ENCODE measurements around the gene TRABD2A.

The TRABD2A gene

GRCh38 chr2:84847326-84848050, 33.4 kb downstream of the TRABD2A start:
- Mint-ChIP-seq H3K36me3 (peaks cover 68% of the 10 kb centered on the region), H3K9me3 (peaks cover 13% of the 10 kb centered on the region), H3K4me1 (peaks cover 95% of the 10 kb centered on the region), H3K27me3 (no peaks in the 10 kb centered on the region), H3K27ac (peak overlapping the region; percentile 97), H3K4me3 (peak overlapping the region; percentile 48)
- CTCF ChIA-PET: interaction anchor here (1.2 to 4.1 kb wide), 4 partner anchors 10 to 78 kb away, joined by 4 to 22 read pairs (median 4); no protein-coding TSS in a partner anchor
- DNase-seq: no peak

GRCh38 chr2:84846741-84847142, 34.1 kb downstream of the TRABD2A start:
- Mint-ChIP-seq H3K9me3 (peaks cover 6% of the 10 kb centered on the region), H3K27ac (peak overlapping the region; percentile 97), H3K36me3 (peaks cover 67% of the 10 kb centered on the region), H3K4me1 (peaks cover 95% of the 10 kb centered on the region), H3K27me3 (no peaks in the 10 kb centered on the region), H3K4me3 (peak overlapping the region; percentile 25)
- CTCF ChIA-PET: interaction anchor here (1.0 to 4.1 kb wide), 7 partner anchors 9 to 79 kb away, joined by 3 to 22 read pairs (median 4); no protein-coding TSS in a partner anchor
- no peak for DNase-seq

- Mint-ChIP-seq H3K9me3 (peaks cover 2% of the 10 kb centered on the region), H3K27ac (peak overlapping the region; percentile 97), H3K27me3 (no peaks in the 10 kb centered on the region), H3K4me1 (peaks cover 95% of the 10 kb centered on the region), H3K36me3 (peaks cover 67% of the 10 kb centered on the region), H3K4me3 (peak overlapping the region; percentile 25)
- DNase-seq: peak; percentile 64
- CTCF ChIA-PET: interaction anchor here (0.8 to 4.1 kb wide), 7 partner anchors 9 to 123 kb away, joined by 3 to 22 read pairs (median 4); no protein-coding TSS in a partner anchor
These were observed 34.7 kb downstream of the TRABD2A start for GRCh38 chr2:84846041-84846663.

DNA sequence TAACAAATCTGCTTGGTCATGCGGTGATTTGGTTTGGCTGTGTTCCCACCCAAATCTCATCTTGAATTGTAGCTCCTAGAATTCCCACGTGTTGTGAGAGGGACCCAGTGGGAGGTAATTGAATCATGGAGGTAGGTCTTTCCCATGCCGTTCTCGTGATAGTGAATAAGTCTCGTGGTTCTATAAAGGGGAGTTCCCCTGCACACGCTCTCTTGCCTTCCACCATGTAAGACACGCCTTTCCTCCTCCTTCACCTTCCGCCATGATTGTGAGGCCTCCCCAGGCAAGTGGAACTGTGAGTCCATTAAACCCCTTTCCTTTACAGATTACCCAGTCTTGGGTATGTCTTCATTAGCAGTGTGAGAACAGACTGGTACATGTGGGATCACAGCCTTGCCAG, 36.7 kb downstream of the TRABD2A start:
- peak overlapping the region; percentile 21 for H3K4me3 Mint-ChIP-seq
- peak overlapping the region; percentile 97 for H3K27ac Mint-ChIP-seq
- CTCF ChIA-PET: no interaction called here
- H3K27me3 Mint-ChIP-seq: no peaks in the 10 kb centered on the region
- H3K9me3 Mint-ChIP-seq: peaks cover 2% of the 10 kb centered on the region
- no peak for DNase-seq
- peaks cover 66% of the 10 kb centered on the region for H3K36me3 Mint-ChIP-seq
- H3K4me1 Mint-ChIP-seq: peaks cover 95% of the 10 kb centered on the region

GRCh38 chr2:84841577-84841976, 39.3 kb downstream of the TRABD2A start:
- peak overlapping the region; percentile 78 for H3K27ac Mint-ChIP-seq
- H3K9me3 Mint-ChIP-seq: peaks cover 6% of the 10 kb centered on the region
- H3K36me3 Mint-ChIP-seq: peaks cover 74% of the 10 kb centered on the region
- CTCF ChIA-PET: interaction anchor here (0.8 to 1.8 kb wide), 7 partner anchors 8 to 345 kb away, joined by 3 to 8 read pairs (median 5); no protein-coding TSS in a partner anchor
- DNase-seq: peak; percentile 34
- no peaks in the 10 kb centered on the region for H3K27me3 Mint-ChIP-seq
- no peak overlapping the region for H3K4me3 Mint-ChIP-seq
- peaks cover 83% of the 10 kb centered on the region for H3K4me1 Mint-ChIP-seq

DNA sequence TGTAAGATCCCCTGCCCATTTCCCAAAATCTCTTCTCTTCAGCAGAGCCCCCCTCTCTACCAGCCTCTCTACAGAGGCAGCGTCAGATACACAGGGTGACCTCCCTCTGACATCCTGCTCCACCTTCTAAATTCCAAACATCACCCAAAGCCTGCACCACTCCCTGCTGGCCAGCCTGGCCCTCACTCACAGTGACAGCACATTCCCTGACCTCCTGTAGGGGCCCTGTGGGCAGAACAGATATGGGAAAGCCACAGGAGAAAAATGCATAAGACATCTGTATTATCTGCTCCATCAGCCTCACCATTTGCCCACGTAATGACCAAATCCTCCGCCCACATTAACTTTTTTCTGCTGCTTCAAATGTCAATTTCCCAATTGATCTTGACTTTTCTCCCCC, 40.6 kb downstream of the TRABD2A start:
- Mint-ChIP-seq H3K27ac (peak overlapping the region; percentile 78), H3K27me3 (no peaks in the 10 kb centered on the region), H3K4me1 (peaks cover 80% of the 10 kb centered on the region), H3K9me3 (peaks cover 16% of the 10 kb centered on the region), H3K4me3 (peak overlapping the region; percentile 61), H3K36me3 (peaks cover 83% of the 10 kb centered on the region)
- peak; percentile 17 for DNase-seq
- CTCF ChIA-PET: interaction anchor here (1.4 to 1.8 kb wide), 3 partner anchors 17 to 99 kb away, joined by 5 to 6 read pairs (median 5); no protein-coding TSS in a partner anchor

- Mint-ChIP-seq H3K27me3 (no peaks in the 10 kb centered on the region), H3K4me1 (peaks cover 82% of the 10 kb centered on the region), H3K36me3 (peaks cover 86% of the 10 kb centered on the region), H3K9me3 (peaks cover 17% of the 10 kb centered on the region), H3K27ac (peak overlapping the region; percentile 78), H3K4me3 (peak overlapping the region; percentile 61)
- CTCF ChIA-PET: interaction anchor here (1.7 to 1.8 kb wide), 3 partner anchors 22 to 99 kb away, joined by 5 to 6 read pairs (median 6); no protein-coding TSS in a partner anchor
- DNase-seq: no peak
These were observed 41.0 kb downstream of the TRABD2A start for GRCh38 chr2:84839851-84840250.

DNA sequence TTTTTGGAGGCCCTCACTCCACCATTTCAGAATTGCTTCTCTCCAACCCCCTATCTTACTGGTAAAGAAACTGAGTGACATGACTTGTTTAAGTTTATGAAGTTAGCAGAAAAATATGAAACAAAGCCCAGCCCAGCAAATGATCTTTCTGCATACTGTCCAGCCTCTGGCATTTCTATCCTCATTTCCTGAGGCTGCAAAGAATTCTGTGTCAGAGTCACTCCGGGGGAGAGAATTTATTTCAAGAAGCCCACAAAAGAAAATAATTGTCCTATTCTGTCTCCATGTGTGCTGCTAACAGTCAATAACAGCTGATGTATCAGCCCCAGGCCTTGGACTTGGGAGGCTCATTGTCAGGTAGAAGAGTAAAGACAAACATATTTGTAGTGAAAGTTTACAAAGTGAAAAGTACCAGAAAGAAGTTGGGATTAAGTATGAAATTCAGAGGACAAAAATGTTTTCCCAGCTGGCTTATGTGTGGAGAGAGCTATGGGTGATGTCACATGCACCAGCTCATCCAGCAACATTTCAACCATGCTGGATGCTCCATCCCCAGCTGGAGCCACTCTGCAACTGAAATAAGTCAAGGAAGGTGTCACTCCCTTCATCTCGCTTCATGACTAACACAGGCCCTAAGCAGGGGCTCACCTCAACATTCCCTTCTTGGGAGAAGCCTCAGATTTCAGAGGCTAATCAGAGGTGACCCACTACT, 42.3 kb downstream of the TRABD2A start:
- DNase-seq: no peak

DNA sequence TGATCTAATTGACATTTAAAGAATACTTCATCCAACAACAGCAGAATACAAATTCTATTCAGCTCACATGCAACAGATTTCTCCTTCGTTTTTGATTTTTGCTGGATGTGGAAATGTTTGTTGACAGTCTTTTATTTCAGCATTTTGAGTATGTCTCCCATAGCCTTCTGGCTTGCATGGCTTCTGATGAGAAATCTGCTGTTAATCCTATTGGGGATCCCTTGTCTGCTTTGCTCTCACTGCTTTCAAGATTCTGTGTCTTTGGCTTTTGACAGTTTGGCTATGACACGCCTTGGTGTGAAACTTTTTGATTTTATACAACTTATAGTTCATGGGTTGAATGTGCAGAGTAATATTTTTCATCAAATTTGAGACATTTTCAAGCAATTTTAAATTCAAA, 44.7 kb downstream of the TRABD2A start:
- Mint-ChIP-seq H3K9me3 (peaks cover 15% of the 10 kb centered on the region), H3K27ac (no peak overlapping the region), H3K27me3 (no peaks in the 10 kb centered on the region), H3K36me3 (peaks cover 79% of the 10 kb centered on the region), H3K4me3 (no peak overlapping the region), H3K4me1 (peaks cover 51% of the 10 kb centered on the region)
- CTCF ChIA-PET: interaction anchor here (2.0 kb wide), 1 partner anchor 10 kb away, joined by 4 read pairs; no protein-coding TSS in a partner anchor
- DNase-seq: no peak

More for the DNA sequence above, 42.3 kb downstream of the TRABD2A start:
- H3K4me1 Mint-ChIP-seq: peaks cover 73% of the 10 kb centered on the region
- H3K27ac Mint-ChIP-seq: peak overlapping the region; percentile 13
- peaks cover 84% of the 10 kb centered on the region for H3K36me3 Mint-ChIP-seq
- H3K27me3 Mint-ChIP-seq: no peaks in the 10 kb centered on the region
- H3K4me3 Mint-ChIP-seq: no peak overlapping the region
- peaks cover 15% of the 10 kb centered on the region for H3K9me3 Mint-ChIP-seq
- CTCF ChIA-PET: interaction anchor here (0.6 to 1.8 kb wide), 6 partner anchors 11 to 87 kb away, joined by 3 to 6 read pairs (median 4); no protein-coding TSS in a partner anchor

GRCh38 chr2:84833481-84834150, 47.3 kb downstream of the TRABD2A start:
- peak overlapping the region; percentile 71 for H3K4me3 Mint-ChIP-seq
- no peaks in the 10 kb centered on the region for H3K27me3 Mint-ChIP-seq
- H3K27ac Mint-ChIP-seq: peak overlapping the region; percentile 95
- peaks cover 25% of the 10 kb centered on the region for H3K4me1 Mint-ChIP-seq
- CTCF ChIA-PET: interaction anchor here (0.5 to 2.3 kb wide), 9 partner anchors 9 to 181 kb away, joined by 3 to 7 read pairs (median 3); no protein-coding TSS in a partner anchor
- peaks cover 59% of the 10 kb centered on the region for H3K36me3 Mint-ChIP-seq
- H3K9me3 Mint-ChIP-seq: peaks cover 15% of the 10 kb centered on the region
- no peak for DNase-seq

DNA sequence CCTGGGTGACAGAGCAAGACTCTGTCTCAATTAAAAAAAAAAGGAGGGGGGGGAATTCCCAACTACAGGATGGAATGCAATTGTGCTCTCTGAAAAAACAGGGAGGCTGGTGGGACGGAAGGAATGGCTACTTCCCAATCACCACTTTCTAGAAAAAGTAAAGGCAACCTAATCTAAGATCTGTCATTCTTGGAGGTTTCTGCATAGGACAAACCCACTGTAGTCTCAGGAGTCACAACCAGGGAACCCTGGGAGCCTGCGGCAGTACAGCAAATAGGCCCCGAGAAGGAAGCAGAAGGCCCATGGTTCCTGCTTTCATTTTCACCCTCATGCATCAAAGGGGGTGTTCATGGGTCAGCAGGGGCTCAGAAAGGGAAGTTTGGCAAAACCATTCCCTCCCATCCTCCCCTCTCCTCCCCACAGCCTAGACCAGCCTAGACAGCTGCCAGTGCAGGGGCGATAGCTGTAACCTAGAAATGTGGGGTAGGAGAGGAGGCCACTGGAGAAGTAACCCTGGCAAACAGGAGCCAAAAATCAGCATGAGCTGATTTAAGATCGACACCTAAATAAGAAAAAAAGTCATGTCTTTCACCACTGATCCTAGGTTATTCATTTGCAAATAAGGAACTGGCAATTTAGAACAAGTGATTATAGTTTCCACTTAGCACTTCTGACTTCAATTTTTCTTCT, 48.0 kb downstream of the TRABD2A start:
- Mint-ChIP-seq H3K4me3 (peak overlapping the region; percentile 71), H3K9me3 (peaks cover 15% of the 10 kb centered on the region), H3K27me3 (no peaks in the 10 kb centered on the region), H3K36me3 (peaks cover 59% of the 10 kb centered on the region), H3K4me1 (peaks cover 21% of the 10 kb centered on the region), H3K27ac (peak overlapping the region; percentile 95)
- CTCF ChIA-PET: interaction anchor here (0.5 to 2.3 kb wide), 9 partner anchors 10 to 180 kb away, joined by 3 to 7 read pairs (median 3); no protein-coding TSS in a partner anchor
- DNase-seq: peak; percentile 58

- DNase-seq: no peak
- Mint-ChIP-seq H3K27me3 (no peaks in the 10 kb centered on the region), H3K9me3 (peaks cover 5% of the 10 kb centered on the region), H3K36me3 (peaks cover 54% of the 10 kb centered on the region), H3K4me3 (no peak overlapping the region), H3K27ac (peak overlapping the region; percentile 95), H3K4me1 (peaks cover 11% of the 10 kb centered on the region)
- CTCF ChIA-PET: no interaction called here
These were observed 50.0 kb downstream of the TRABD2A start for GRCh38 chr2:84830758-84831500.
